H1 (cell line): ENCODE measurements around the gene IRAG1. TPM values are rescaled to one million over a fixed set of nuclear protein-coding genes. Genes with fewer than 3 reads are reported as not detected.
A peak's percentile ranks its signal among the peaks of the same experiment; 100 is the strongest.

Experiments
- CTCF ChIA-PET: fragments of 300-600 bp; sonication (Branson Sonifier 250); formaldehyde crosslinking; loops from one replicate; lab custom pipeline; 2021; ENCODE audit not compliant: partially characterized antibody; lab: Charles Lee
- POLR2A ChIA-PET: fragments of 300-600 bp; sonication (Branson Sonifier 250); formaldehyde crosslinking; loops from one replicate; lab custom pipeline; 2021; ENCODE audit warnings: inconsistent platforms; ENCODE audit not compliant: partially characterized antibody; lab: Charles Lee
- DNase-seq, 2 experiments: peaks; one replicate each; pipeline versions ENCODE4 v3.0.0 to v3.0.0-alpha.2; 2010 to 2022; ENCODE audit warnings: low spot score in 2 of 2, low read depth in 1 of 2, mixed read lengths in 1 of 2
- FAIRE-seq: peaks from 2 replicates; lab custom pipeline; 2011; peaks lifted over from hg19 to GRCh38; lab: Jason Lieb, UNC
- H2AFZ ChIP-seq: 2 replicates; pipeline ENCODE4 v1.8.1; 2012; ENCODE audit warnings: low read length, inconsistent platforms
- H2AK5ac ChIP-seq: 2 replicates; pipeline ENCODE4 v1.6.1; 2013; ENCODE audit warnings: low read depth, low read length
- H2BK120ac ChIP-seq: replicated peaks from 2 replicates; pipeline ENCODE3; 2013; ENCODE audit warnings: low read depth, low read length, inconsistent platforms
- H2BK12ac ChIP-seq: 2 replicates; pipeline ENCODE4 v1.6.1; 2013; ENCODE audit warnings: low read depth, low read length
- H2BK15ac ChIP-seq: 2 replicates; pipeline ENCODE4 v1.6.1; 2013; ENCODE audit warnings: low read length
- H2BK20ac ChIP-seq: 2 replicates; pipeline ENCODE4 v1.6.1; 2013; ENCODE audit warnings: low read length
- H2BK5ac ChIP-seq: 2 replicates; pipeline ENCODE4 v1.6.1; 2013; ENCODE audit warnings: low read depth, low read length
- H3K14ac ChIP-seq: 2 replicates; pipeline ENCODE4 v1.6.1; 2013; ENCODE audit warnings: inconsistent platforms; ENCODE audit not compliant: insufficient read length
- H3K18ac ChIP-seq: 2 replicates; pipeline ENCODE4 v1.6.1; 2013; ENCODE audit warnings: low read length; ENCODE audit errors: extremely low read depth
- H3K23ac ChIP-seq: 2 replicates; pipeline ENCODE4 v1.6.1; 2013; ENCODE audit warnings: inconsistent platforms; ENCODE audit not compliant: insufficient read length
- H3K23me2 ChIP-seq: 2 replicates; pipeline ENCODE4 v1.6.1; 2013; ENCODE audit warnings: low read depth, low read length
- H3K27ac ChIP-seq: 2 replicates; pipeline ENCODE4 v1.6.1; 2011; ENCODE audit warnings: low read depth, low read length, inconsistent platforms
- H3K27me3 ChIP-seq, 4 experiments: replicated peaks in 1 of 4; 1 replicate in 1 of 4; 2 replicates in 3 of 4; pipeline versions ENCODE4 v1.6.1 to v1.8.1; 2011 to 2013; ENCODE audit warnings: low read length in 3 of 4, mild to moderate bottlenecking in 3 of 4, inconsistent platforms in 2 of 4, mixed read lengths in 2 of 4, moderate library complexity in 1 of 4; ENCODE audit not compliant: control insufficient read depth in 3 of 4, insufficient read depth in 3 of 4; ENCODE audit errors: extremely low read depth in 1 of 4
- H3K36me3 ChIP-seq, 4 experiments: 2 replicates each; pipeline versions ENCODE4 v1.6.1 to v1.8.1; 2011 to 2013; ENCODE audit warnings: mild to moderate bottlenecking in 4 of 4, low read length in 3 of 4, moderate library complexity in 2 of 4, control low read depth in 1 of 4, inconsistent platforms in 1 of 4; ENCODE audit not compliant: insufficient read depth in 4 of 4, control insufficient read depth in 2 of 4
- H3K4ac ChIP-seq: replicated peaks from 2 replicates; pipeline ENCODE3; 2013; ENCODE audit warnings: low read length, low read depth, mixed read lengths, inconsistent platforms; ENCODE audit not compliant: insufficient read length
- H3K4me1 ChIP-seq, 4 experiments: replicated peaks in 1 of 4; 1 replicate in 1 of 4; 2 replicates in 3 of 4; pipeline versions ENCODE4 v1.6.1 to v1.8.1; 2011 to 2013; ENCODE audit warnings: low read length in 3 of 4, inconsistent platforms in 2 of 4, mixed read lengths in 1 of 4; ENCODE audit not compliant: insufficient read depth in 4 of 4, control insufficient read depth in 3 of 4
- H3K4me2 ChIP-seq, 2 experiments: 2 replicates each; pipeline versions ENCODE4 v1.6.1 to v1.8.1; 2011 to 2013; ENCODE audit warnings: low read depth in 2 of 2, low read length in 2 of 2, control low read depth in 1 of 2, inconsistent platforms in 1 of 2, mild to moderate bottlenecking in 1 of 2; ENCODE audit not compliant: insufficient read depth in 1 of 2
- H3K4me3 ChIP-seq, 4 experiments: fragments of 200-600, 300-600 bp in 1 of 4; sonication (generic), shearing (Covaris generic), sonication (Bioruptor Twin) in 1 of 4; 2 replicates each; pipeline versions ENCODE4 v1.5.1 to v1.8.1; 2011 to 2016; ENCODE audit warnings: low read length in 4 of 4, low read depth in 3 of 4, control low read depth in 2 of 4, inconsistent platforms in 2 of 4, mild to moderate bottlenecking in 2 of 4, mixed read lengths in 1 of 4, moderate library complexity in 1 of 4; ENCODE audit not compliant: insufficient read depth in 2 of 4; ENCODE audit errors: extremely low read depth in 1 of 4
- H3K56ac ChIP-seq: replicated peaks from 2 replicates; pipeline ENCODE3; 2013; ENCODE audit warnings: low read depth, mild to moderate bottlenecking, mixed read lengths, low read length, inconsistent platforms; ENCODE audit not compliant: insufficient read length
- H3K79me1 ChIP-seq: 2 replicates; pipeline ENCODE4 v1.6.1; 2013; ENCODE audit warnings: low read depth, low read length, control low read depth
- H3K79me2 ChIP-seq, 2 experiments: 2 replicates each; pipeline versions ENCODE4 v1.6.1 to v1.8.1; 2012 to 2013; ENCODE audit warnings: low read length in 2 of 2, mild to moderate bottlenecking in 2 of 2, inconsistent platforms in 1 of 2; ENCODE audit not compliant: insufficient read depth in 2 of 2, control insufficient read depth in 1 of 2
- H3K9ac ChIP-seq, 4 experiments: replicated peaks in 1 of 4; 1 replicate in 1 of 4; 2 replicates in 3 of 4; pipeline versions ENCODE4 v1.6.1 to v1.8.1; 2011 to 2013; ENCODE audit warnings: low read depth in 3 of 4, low read length in 3 of 4, control low read depth in 2 of 4, mild to moderate bottlenecking in 2 of 4, moderate library complexity in 2 of 4, inconsistent platforms in 1 of 4; ENCODE audit errors: extremely low read depth in 1 of 4
- H3K9me3 ChIP-seq, 2 experiments: 2 replicates each; pipeline versions ENCODE4 v1.6.1 to v1.8.1; 2012 to 2013; ENCODE audit warnings: mild to moderate bottlenecking in 2 of 2, moderate library complexity in 2 of 2, control low read depth in 1 of 2, inconsistent platforms in 1 of 2, low read depth in 1 of 2, low read length in 1 of 2, mixed read lengths in 1 of 2; ENCODE audit not compliant: insufficient read depth in 2 of 2
- H4K20me1 ChIP-seq, 2 experiments: replicated peaks in 1 of 2; 2 replicates each; pipeline versions ENCODE3 to v1.8.1; 2011 to 2013; ENCODE audit warnings: inconsistent platforms in 2 of 2, low read length in 2 of 2, mild to moderate bottlenecking in 1 of 2; ENCODE audit not compliant: insufficient read depth in 2 of 2, control insufficient read depth in 1 of 2
- H4K5ac ChIP-seq: 2 replicates; pipeline ENCODE4 v1.6.1; 2013; ENCODE audit warnings: low read length, low read depth, mixed read lengths, inconsistent platforms; ENCODE audit not compliant: insufficient read length
- H4K8ac ChIP-seq: 2 replicates; pipeline ENCODE4 v1.8.0; 2013; ENCODE audit warnings: mild to moderate bottlenecking, moderate library complexity, low read length, inconsistent platforms; ENCODE audit not compliant: insufficient read depth; ENCODE audit errors: extremely low read depth
- H4K91ac ChIP-seq: replicated peaks from 2 replicates; pipeline ENCODE3; 2013; ENCODE audit warnings: low read length, mixed read lengths, inconsistent platforms; ENCODE audit not compliant: insufficient read length
- BACH1 ChIP-seq: IDR thresholded peaks from 2 replicates; pipeline ENCODE4 v1.6.1; 2012; ENCODE audit warnings: low read length, improper control_type of control experiment
- ZNF274 ChIP-seq: IDR thresholded peaks from 2 replicates; pipeline ENCODE4 v1.7.0; 2012; ENCODE audit warnings: low read length, borderline replicate concordance; ENCODE audit errors: extremely low read depth
- WGBS, 2 experiments: shearing (Covaris generic) in 1 of 2; methylation state at CpG; one replicate each; pipeline versions ENCODE4 v1.1.6 to v1.1.7; 2013 to 2015; ENCODE audit warnings: low lambda C conversion rate in 2 of 2, mixed read lengths in 2 of 2, inconsistent platforms in 1 of 2, low coverage in 1 of 2, missing lambda C conversion rate in 1 of 2; ENCODE audit not compliant: insufficient replicate concordance in 2 of 2, insufficient coverage in 1 of 2, insufficient read length in 1 of 2; ENCODE audit errors: extremely low coverage in 1 of 2, missing lambda C conversion rate in 1 of 2; 5-methylcytosine and 5-hydroxymethylcytosine counted together
- polyA plus RNA-seq, 7 experiments: library from polyadenylated mRNA; depleted of rRNA in 3 of 7; stranded (reverse) in 5 of 7; unstranded in 2 of 7; fragments of >200 nt in 5 of 7; fragments of 200-250 nt in 2 of 7; gene quantifications; 1 replicate in 5 of 7; 2 replicates in 1 of 7; 4 replicates in 1 of 7; pipeline versions ENCODE4 v1.2.1 to v1.2.3, GENCODE V29; 2011 to 2013; ENCODE audit warnings: missing spikeins in 2 of 7, mixed read lengths in 2 of 7
- total RNA-seq: library from RNA; stranded (reverse); fragmentation: NEBNext Ultra II Directional; extraction: Animal tissue kit (Norgen Biotek cat#: 25700); gene quantifications from 2 replicates; pipeline ENCODE4 v1.2.1, GENCODE V29; 2021

IRAG1 gene
- total and polyA plus RNA-seq, 2 of the 8 experiments (the other 6 are each of a cell fraction or from before 2014, with no cell fraction given): 1.8 to 2.7 TPM

DNA sequence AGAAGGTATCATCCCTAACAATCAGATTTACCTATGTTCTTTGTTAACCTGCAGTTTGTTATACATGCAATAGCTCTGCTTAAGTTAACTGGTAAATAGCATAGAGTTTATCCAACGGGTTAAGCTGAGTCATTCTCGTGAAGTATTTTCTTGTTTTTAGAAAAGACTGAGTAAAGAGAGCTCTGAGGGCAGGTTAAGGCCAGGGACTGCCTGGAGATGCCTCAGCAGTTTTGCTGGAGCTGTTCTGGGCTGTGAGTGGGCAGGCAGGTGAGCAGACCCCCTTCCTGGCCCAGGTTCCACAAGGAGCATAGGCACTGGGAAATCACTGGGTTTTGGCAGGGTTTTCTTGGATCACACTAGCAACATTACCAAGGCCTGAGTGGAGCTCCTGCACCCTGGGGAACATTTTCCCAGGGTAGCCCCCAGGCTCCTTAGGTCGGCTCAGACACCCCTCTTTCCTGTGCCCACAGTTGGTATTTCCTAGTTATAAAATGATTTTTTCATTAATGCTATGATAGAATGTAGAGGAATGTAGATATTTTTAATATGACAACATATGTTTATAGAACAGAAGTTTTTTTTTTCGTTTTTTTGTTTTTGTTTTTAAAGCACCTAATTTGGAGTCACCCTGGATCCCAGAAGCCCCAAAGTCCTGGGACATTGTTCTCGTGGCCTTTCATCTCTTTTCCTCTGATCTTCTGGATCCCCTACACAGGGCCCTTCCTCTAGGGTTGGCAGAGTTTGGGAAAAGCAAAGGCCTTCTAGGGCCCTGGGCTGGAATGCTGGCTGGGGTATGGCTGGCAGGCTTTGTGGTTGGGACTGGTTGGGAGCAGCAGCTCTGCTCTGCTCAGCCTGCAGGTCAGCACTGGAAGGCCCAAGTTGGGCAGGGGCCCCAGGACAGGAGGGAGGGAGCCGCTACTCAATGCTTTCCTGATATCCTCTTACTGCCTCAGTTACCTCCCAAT is 26.7 kb downstream of the IRAG1 start:
- 79% methylated on average over 6 of the region's 6 CpGs; no CpG with 5 or more reads in 1 of the 2 experiments for WGBS, 2 experiments
- H3K4me3 ChIP-seq: no peak overlapping the region
- H3K9ac ChIP-seq: no peak overlapping the region
- H4K5ac ChIP-seq: no peak overlapping the region
- H3K14ac ChIP-seq: no peak overlapping the region
- no peaks in the 10 kb centered on the region; the same call in 1 of the 2 replicates for H3K23me2 ChIP-seq
- H3K23ac ChIP-seq: no peak overlapping the region
- H3K27ac ChIP-seq: no peak overlapping the region
- ChIA-PET POLR2A (no interaction called here), CTCF (interaction anchor here (1.2 to 10.1 kb wide), 6 partner anchors 9 to 261 kb away, joined by 3 to 92 read pairs (median 5); no protein-coding TSS in a partner anchor)
- H2BK12ac ChIP-seq: no peak overlapping the region
- H3K79me1 ChIP-seq: no peaks in the 10 kb centered on the region
- H2BK20ac ChIP-seq: no peak overlapping the region
- H3K56ac ChIP-seq: no peak overlapping the region
- no peak for FAIRE-seq
- no peak overlapping the region for H3K4me2 ChIP-seq
- H2AK5ac ChIP-seq: no peak overlapping the region
- H3K9me3 ChIP-seq: no peaks in the 10 kb centered on the region
- DNase-seq: no peak
- H2BK5ac ChIP-seq: no peak overlapping the region
- TF ChIP-seq ZNF274 (no peak), BACH1 (0 out of 2 replicates have a peak, but pooled peaks have one; percentile 18)
- no peak overlapping the region for H2BK15ac ChIP-seq
- H4K91ac ChIP-seq: no peak overlapping the region
- no peak overlapping the region for H3K4ac ChIP-seq
- no peaks in the 10 kb centered on the region for H3K79me2 ChIP-seq
- H2BK120ac ChIP-seq: no peak overlapping the region
- H3K36me3 ChIP-seq: no peaks in the 10 kb centered on the region
- H3K4me1 ChIP-seq: no peaks in the 10 kb centered on the region
- H4K8ac ChIP-seq: no peak overlapping the region
- no peaks in the 10 kb centered on the region for H3K27me3 ChIP-seq
- no peaks in the 10 kb centered on the region for H4K20me1 ChIP-seq
- H2AFZ ChIP-seq: no peak overlapping the region
- no peak overlapping the region for H3K18ac ChIP-seq
